Transverse colon (tissue), 3 donors: ENCODE measurements around the gene CHMP2B.

Experiments
- CTCF ChIP-seq, 5 experiments: fragments of 200-600 bp in 3 of 5; fragments of 450-650 bp in 2 of 5; sonication (generic) in 3 of 5; IDR thresholded peaks; 1 replicate in 2 of 5; 2 replicates in 3 of 5; pipeline ENCODE4 v1.5.1; 2016 to 2017; ENCODE audit warnings: antibody characterized with exemption in 5 of 5, inconsistent platforms in 3 of 5, mild to moderate bottlenecking in 2 of 5, moderate library complexity in 1 of 5
- POLR2A ChIP-seq: fragments of 450-650 bp; IDR thresholded peaks from one replicate; pipeline ENCODE4 v1.6.1; 2016; ENCODE audit warnings: antibody characterized with exemption, mild to moderate bottlenecking, moderate library complexity

GRCh38 chr3:87233805-87234204 is 6.7 kb downstream of the CHMP2B start:
- no peak for TF ChIP-seq CTCF (IDR thresholded peaks at IDR 0.05)
- TF ChIP-seq POLR2A = no peak
